ENCODE data around the gene SNAP29.
"Not testable (repeated sequence)": the region's sequence is repeated elsewhere in the genome, so short reads cannot be mapped to it uniquely, and the experiment has no call there.

GRCh38 chr22:20901093-20902033 lies 42.6 kb downstream of the SNAP29 start:
- not testable (repeated sequence) for TF ChIP-seq POLR2A, CTCF, EP300 (IDR thresholded peaks at IDR 0.05)

Data from stomach (tissue), 4 donors.